Right atrium auricular region (tissue), 2 donors: Measurements from ENCODE around the gene BRAT1. TPM values are rescaled to one million over a fixed set of nuclear protein-coding genes. Genes with fewer than 3 reads are reported as not detected.

ENCODE experiments used
- DNase-seq: peaks from one replicate; pipeline ENCODE4 v3.0.0-alpha.2; 2019; ENCODE audit warnings: low spot score
- H3K27ac ChIP-seq, 2 donors: fragments of 200-600 bp; sonication (generic); 1 replicate in 1 of 2; 2 replicates in 1 of 2; pipeline ENCODE4 v1.5.1; 2016 to 2019
- H3K27me3 ChIP-seq, 2 donors: fragments of 200-600 bp; sonication (generic); one replicate each; pipeline versions ENCODE4 v1.5.1 to v1.6.0; 2017 to 2019
- H3K36me3 ChIP-seq: fragments of 200-600 bp; sonication (generic); one replicate; pipeline ENCODE4 v1.5.1; 2016
- H3K4me1 ChIP-seq, 2 donors: fragments of 200-600 bp; sonication (generic); one replicate each; pipeline versions ENCODE4 v1.5.1 to v1.6.0; 2017 to 2019
- H3K4me3 ChIP-seq, 2 donors: fragments of 200-600 bp; sonication (generic); 1 replicate in 1 of 2; 2 replicates in 1 of 2; pipeline ENCODE4 v1.5.1; 2017 to 2019; ENCODE audit warnings: mild to moderate bottlenecking in 1 of 2, moderate library complexity in 1 of 2
- H3K9me3 ChIP-seq, 2 donors: fragments of 200-600 bp; sonication (generic); one replicate each; pipeline ENCODE4 v1.5.1; 2019
- total RNA-seq, 2 donors: library from RNA; depleted of rRNA; stranded (reverse); fragments of >200 nt; gene quantifications; one replicate each; pipeline ENCODE4 v1.1.0, GENCODE V29; 2016
- TF ChIP-seq, protein P1 (sequence below), 2 donors: fragments of 200-600 bp; sonication (generic); IDR thresholded peaks; one replicate each; pipeline ENCODE4 v1.5.1; 2019; ENCODE audit warnings: antibody characterized with exemption in 2 of 2

BRAT1 gene
- total RNA-seq, 2 donors from 2014 or later: 20.9 to 24.6 TPM

DNA sequence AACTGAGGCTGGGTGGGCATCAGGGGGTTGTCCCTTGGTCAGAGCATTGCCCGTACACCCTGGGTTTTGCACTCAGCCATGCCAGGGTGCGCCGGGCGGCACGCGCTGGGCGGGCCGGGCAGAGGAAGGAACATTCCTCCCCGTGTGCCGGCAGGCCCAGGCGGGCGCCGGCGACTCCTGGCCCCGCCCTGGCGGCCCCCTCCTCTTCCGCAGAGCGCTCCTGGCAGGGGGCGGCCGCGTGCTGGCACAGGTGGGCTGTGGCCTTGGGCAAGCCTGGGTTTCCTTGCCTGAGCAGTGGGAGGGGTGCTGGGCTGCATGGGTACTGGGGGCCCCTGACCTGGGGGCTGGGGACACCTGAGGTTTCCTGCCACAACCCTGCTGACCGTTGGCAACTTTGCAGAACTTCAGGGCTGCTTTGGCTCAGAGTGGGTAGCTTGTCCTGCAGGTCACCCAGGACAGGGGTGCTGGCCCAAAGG is 31.8 kb downstream of the BRAT1 start:
- Histone ChIP-seq H3K4me1 (peaks cover 0 to 86% of the 10 kb centered on the region in 2 donors), H3K36me3 (peaks cover 12% of the 10 kb centered on the region), H3K27me3 (no peaks in the 10 kb centered on the region), H3K27ac (peak overlapping the region; percentile 46 to 53), H3K9me3 (no peaks in the 10 kb centered on the region), H3K4me3 (peak overlapping the region in 1 of 2 donors; percentile 62)
- TF ChIP-seq, protein P1, sequence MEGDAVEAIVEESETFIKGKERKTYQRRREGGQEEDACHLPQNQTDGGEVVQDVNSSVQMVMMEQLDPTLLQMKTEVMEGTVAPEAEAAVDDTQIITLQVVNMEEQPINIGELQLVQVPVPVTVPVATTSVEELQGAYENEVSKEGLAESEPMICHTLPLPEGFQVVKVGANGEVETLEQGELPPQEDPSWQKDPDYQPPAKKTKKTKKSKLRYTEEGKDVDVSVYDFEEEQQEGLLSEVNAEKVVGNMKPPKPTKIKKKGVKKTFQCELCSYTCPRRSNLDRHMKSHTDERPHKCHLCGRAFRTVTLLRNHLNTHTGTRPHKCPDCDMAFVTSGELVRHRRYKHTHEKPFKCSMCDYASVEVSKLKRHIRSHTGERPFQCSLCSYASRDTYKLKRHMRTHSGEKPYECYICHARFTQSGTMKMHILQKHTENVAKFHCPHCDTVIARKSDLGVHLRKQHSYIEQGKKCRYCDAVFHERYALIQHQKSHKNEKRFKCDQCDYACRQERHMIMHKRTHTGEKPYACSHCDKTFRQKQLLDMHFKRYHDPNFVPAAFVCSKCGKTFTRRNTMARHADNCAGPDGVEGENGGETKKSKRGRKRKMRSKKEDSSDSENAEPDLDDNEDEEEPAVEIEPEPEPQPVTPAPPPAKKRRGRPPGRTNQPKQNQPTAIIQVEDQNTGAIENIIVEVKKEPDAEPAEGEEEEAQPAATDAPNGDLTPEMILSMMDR (IDR thresholded peaks at IDR 0.05): no peak
- no peak for DNase-seq

DNA sequence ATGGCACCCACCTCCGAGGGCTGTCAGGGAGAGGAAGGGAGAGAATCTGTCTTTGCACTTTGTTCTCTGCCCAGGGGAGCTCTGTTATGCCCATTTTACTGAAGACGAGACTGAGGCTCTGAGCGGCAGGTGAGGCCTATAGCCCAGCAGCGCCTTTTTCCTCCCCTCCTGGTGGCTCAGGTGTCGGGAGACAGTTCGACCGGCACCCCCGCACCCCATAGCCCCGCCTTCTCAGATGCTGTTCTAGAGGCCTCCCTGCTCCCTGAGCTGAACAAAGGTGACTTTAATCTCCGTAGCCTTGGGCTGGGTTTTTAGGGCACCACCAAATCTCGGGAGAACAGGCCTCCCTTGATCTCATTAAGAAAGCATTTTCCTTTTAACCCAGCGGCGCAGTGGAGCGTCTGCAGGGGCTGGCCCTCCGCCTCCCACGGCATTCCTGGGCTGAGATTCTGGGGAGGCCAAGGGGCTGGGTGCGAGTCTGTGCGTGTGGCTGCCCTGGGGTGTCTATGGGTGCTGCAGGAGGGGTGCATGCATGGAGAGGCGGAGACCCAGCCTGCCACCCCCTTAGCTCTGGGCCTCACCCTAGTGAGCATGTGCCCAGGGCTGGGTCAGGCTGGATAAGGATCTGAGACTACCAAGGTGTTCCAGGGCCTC is 32.4 kb downstream of the BRAT1 start:
- peaks cover 0 to 86% of the 10 kb centered on the region in 2 donors for H3K4me1 ChIP-seq
- TF ChIP-seq, protein P1 (IDR thresholded peaks at IDR 0.05): no peak
- no peaks in the 10 kb centered on the region for H3K27me3 ChIP-seq
- DNase-seq: no peak
- peak overlapping the region in 1 of 2 donors; percentile 62 for H3K4me3 ChIP-seq
- H3K27ac ChIP-seq: peak overlapping the region; percentile 46 to 53
- H3K36me3 ChIP-seq: peaks cover 12% of the 10 kb centered on the region
- H3K9me3 ChIP-seq: no peaks in the 10 kb centered on the region

DNA sequence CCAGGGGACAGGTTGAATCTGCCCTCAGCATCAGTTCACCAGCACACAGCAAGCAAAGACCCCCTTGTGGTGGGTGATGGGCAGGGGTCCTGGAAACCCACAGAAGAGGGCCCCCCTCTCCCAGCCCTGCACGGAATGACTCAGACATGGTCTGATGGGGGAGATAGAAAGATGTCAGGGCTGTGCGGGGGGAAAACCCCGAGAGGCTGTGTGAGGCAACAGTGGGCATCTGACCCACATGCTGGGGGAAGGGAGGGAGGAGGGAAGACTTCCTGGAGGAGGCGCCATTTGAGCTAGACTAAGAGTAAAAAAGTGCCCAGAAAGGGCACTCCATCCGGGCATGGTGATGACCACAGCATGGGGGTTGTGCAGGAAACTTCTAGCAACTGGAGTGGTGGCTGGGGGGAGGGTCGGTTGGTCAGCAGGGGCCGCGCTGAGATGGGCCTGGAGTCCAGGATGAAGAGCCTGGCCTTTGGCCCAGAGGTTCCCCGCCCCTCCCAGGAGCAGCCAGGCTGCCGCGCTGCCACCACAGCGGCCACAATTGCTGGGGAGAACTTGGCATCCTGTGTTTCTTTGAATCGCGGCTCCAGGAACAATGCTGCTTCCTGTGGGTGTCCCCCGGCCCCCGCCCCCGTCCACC is 33.3 kb downstream of the BRAT1 start:
- TF ChIP-seq, protein P1 (IDR thresholded peaks at IDR 0.05): no peak
- Histone ChIP-seq H3K36me3 (peaks cover 12% of the 10 kb centered on the region), H3K27me3 (no peaks in the 10 kb centered on the region), H3K9me3 (no peaks in the 10 kb centered on the region), H3K4me3 (peak overlapping the region in 1 of 2 donors; percentile 62), H3K4me1 (peaks cover 0 to 79% of the 10 kb centered on the region in 2 donors), H3K27ac (peak overlapping the region; percentile 15 to 53)
- no peak for DNase-seq

DNA sequence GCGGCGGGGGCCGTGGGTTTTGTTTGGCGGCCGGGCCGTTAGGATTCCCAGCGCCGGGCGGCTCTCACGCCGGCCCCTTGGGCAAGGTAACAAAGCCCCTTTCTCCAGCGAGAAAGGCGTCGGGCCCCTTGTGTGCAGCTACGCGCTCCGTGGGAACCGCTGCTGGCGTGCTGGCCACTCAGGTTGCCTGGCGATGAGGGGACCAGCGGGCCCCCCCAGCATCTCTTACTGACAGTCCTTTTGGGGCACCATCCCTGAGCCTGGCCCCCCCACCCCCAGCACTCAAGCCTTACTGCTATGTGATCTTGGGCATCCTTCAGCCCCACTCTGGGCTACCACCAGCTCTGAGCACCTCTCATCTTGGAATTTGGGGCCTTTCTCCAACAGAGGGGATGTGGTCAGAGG is 34.0 kb downstream of the BRAT1 start:
- H3K27ac ChIP-seq: peak overlapping the region in 1 of 2 donors; percentile 37
- H3K4me1 ChIP-seq: peaks cover 0 to 76% of the 10 kb centered on the region in 2 donors
- peaks cover 9% of the 10 kb centered on the region for H3K36me3 ChIP-seq
- H3K27me3 ChIP-seq: no peaks in the 10 kb centered on the region
- H3K9me3 ChIP-seq: no peaks in the 10 kb centered on the region
- TF ChIP-seq, protein P1 (IDR thresholded peaks at IDR 0.05): no peak
- DNase-seq: no peak
- peak overlapping the region; percentile 32 to 62 for H3K4me3 ChIP-seq

DNA sequence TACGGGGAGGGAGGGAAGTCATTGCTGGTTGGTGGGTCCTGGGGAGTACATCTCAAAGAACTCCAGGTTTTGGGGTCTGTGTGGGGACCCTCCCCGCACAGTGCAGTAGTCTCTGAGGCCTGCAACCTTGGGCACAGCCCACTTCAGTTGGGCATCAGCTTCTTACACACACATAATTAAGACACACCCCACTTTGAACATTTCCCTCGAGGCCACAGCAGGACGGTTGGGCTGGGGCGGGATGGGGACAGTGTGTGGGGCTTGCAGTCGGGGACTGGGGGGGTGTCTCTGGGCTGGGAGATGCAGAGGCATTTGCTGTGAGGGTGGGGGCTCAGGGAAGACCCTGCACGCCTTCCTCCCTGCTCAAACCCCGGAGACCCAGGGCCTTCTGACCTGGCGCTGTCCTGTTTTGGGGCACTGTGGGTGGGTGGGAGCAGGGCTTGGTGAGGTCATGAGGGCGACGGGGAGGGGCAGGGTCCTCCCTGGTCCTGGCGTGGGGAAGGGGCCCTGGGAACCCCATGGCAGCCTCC is 34.5 kb downstream of the BRAT1 start:
- H3K4me3 ChIP-seq: peak overlapping the region; percentile 32 to 62
- no peaks in the 10 kb centered on the region for H3K27me3 ChIP-seq
- H3K27ac ChIP-seq: peak overlapping the region in 1 of 2 donors; percentile 37
- no peak for DNase-seq
- TF ChIP-seq, protein P1 (IDR thresholded peaks at IDR 0.05): no peak
- peaks cover 4% of the 10 kb centered on the region for H3K36me3 ChIP-seq
- no peaks in the 10 kb centered on the region for H3K9me3 ChIP-seq
- peaks cover 0 to 74% of the 10 kb centered on the region in 2 donors for H3K4me1 ChIP-seq
